Activated T-helper 1 cell treated with Interleukin-2 at 50 U/mL for 16 hours (primary cell): Measurements from ENCODE around the gene HOXC9.
"Not testable (repeated sequence)": the region's sequence is repeated elsewhere in the genome, so short reads cannot be mapped to it uniquely, and the experiment has no call there.

Experiments used
- DNase-seq: peaks from one replicate; pipeline ENCODE4 v3.0.0-alpha.2; 2020; ENCODE audit warnings: low read depth

The HOXC9 gene

GRCh38 chr12:54040148-54040494 is 40.2 kb downstream of the HOXC9 start:
- no peak for DNase-seq

GRCh38 chr12:54040648-54041047 is 40.7 kb downstream of the HOXC9 start:
- no peak for DNase-seq

GRCh38 chr12:54041097-54041690 is 41.2 kb downstream of the HOXC9 start:
- DNase-seq, result no peak

GRCh38 chr12:54042033-54042432 is 42.1 kb downstream of the HOXC9 start:
- DNase-seq, result not testable (repeated sequence)

GRCh38 chr12:54042970-54043853 is 43.3 kb downstream of the HOXC9 start:
- DNase-seq, result no peak

- DNase-seq, result no peak
Measured at GRCh38 chr12:54044425-54045103, 44.6 kb downstream of the HOXC9 start.

GRCh38 chr12:54045401-54045800 is 45.4 kb downstream of the HOXC9 start:
- no peak for DNase-seq

- DNase-seq, result no peak
Measured at GRCh38 chr12:54045868-54046521, 46.0 kb downstream of the HOXC9 start.

GRCh38 chr12:54046809-54047159 is 46.8 kb downstream of the HOXC9 start:
- no peak for DNase-seq

- no peak for DNase-seq
Measured at GRCh38 chr12:54047160-54047963, 47.4 kb downstream of the HOXC9 start.

- no peak for DNase-seq
Measured at GRCh38 chr12:54047964-54048303, 48.0 kb downstream of the HOXC9 start.

- DNase-seq, result no peak
Measured at GRCh38 chr12:54048406-54049093, 48.6 kb downstream of the HOXC9 start.

- DNase-seq, result no peak
Measured at GRCh38 chr12:54049108-54049507, 49.1 kb downstream of the HOXC9 start.

- no peak for DNase-seq
Measured at GRCh38 chr12:54050482-54050810, 50.5 kb downstream of the HOXC9 start.

- DNase-seq, result no peak
Measured at GRCh38 chr12:54051026-54051842, 51.3 kb downstream of the HOXC9 start.

- DNase-seq, result no peak
Measured at GRCh38 chr12:54051874-54052437, 52.0 kb downstream of the HOXC9 start.

- DNase-seq, result no peak
Measured at GRCh38 chr12:54052438-54053002, 52.6 kb downstream of the HOXC9 start.
